Endothelial cell of umbilical vein (primary cell): ENCODE measurements around the gene TEF. TPM values are rescaled to one million over a fixed set of nuclear protein-coding genes. Genes with fewer than 3 reads are reported as not detected.

Experiments
- BruUV-seq: library from RNA; stranded (reverse); fragments of 400-500 nt; replicated peaks from 2 replicates; lab custom pipeline; 2021; lab: Mats Ljungman, UMichigan
- CTCF ChIA-PET: fragments of 300-600, 350-600 bp; sonication (Branson Sonifier 250); formaldehyde crosslinking; loops from one replicate; lab custom pipeline; 2021; ENCODE audit warnings: antibody characterized with exemption, inconsistent platforms; lab: Charles Lee
- POLR2A ChIA-PET: fragments of 300-600, 350-600 bp; sonication (Branson Sonifier 250); formaldehyde crosslinking; loops from one replicate; lab custom pipeline; 2021; ENCODE audit warnings: antibody characterized with exemption, inconsistent platforms; lab: Charles Lee
- DNase-seq: peaks from one replicate; pipeline ENCODE4 v3.0.0-alpha.2; 2011; ENCODE audit warnings: low read depth, low spot score
- FAIRE-seq: peaks from 2 replicates; lab custom pipeline; 2011; peaks lifted over from hg19 to GRCh38; lab: Jason Lieb, UNC
- H2AFZ ChIP-seq: 2 replicates; pipeline ENCODE4 v1.6.0; 2012; ENCODE audit warnings: low read depth, low read length, control low read depth, inconsistent platforms
- H3K27ac ChIP-seq: 2 replicates; pipeline ENCODE4 v1.5.1; 2011; ENCODE audit warnings: low read depth, mild to moderate bottlenecking, control low read depth, low read length, moderate library complexity; ENCODE audit not compliant: insufficient read depth
- H3K27me3 ChIP-seq, 2 experiments: 2 replicates each; pipeline versions ENCODE4 v1.6.0 to v1.6.1; 2011; ENCODE audit warnings: low read length in 2 of 2, mixed read lengths in 1 of 2; ENCODE audit not compliant: control insufficient read depth in 2 of 2, insufficient read depth in 2 of 2
- H3K36me3 ChIP-seq, 2 experiments: 2 replicates in 1 of 2; 3 replicates in 1 of 2; pipeline ENCODE4 v1.5.1; 2011; ENCODE audit warnings: low read length in 2 of 2, mild to moderate bottlenecking in 1 of 2, moderate library complexity in 1 of 2; ENCODE audit not compliant: control insufficient read depth in 2 of 2, insufficient read depth in 2 of 2; ENCODE audit errors: extremely low read depth in 1 of 2
- H3K4me1 ChIP-seq: 3 replicates; pipeline ENCODE4 v1.5.1; 2011; ENCODE audit warnings: mild to moderate bottlenecking, low read length; ENCODE audit not compliant: control insufficient read depth, insufficient read depth; ENCODE audit errors: extremely low read depth
- H3K4me2 ChIP-seq: 2 replicates; pipeline ENCODE4 v1.6.1; 2011; ENCODE audit warnings: low read length, control low read depth, mixed read lengths; ENCODE audit not compliant: insufficient read depth
- H3K4me3 ChIP-seq, 3 experiments: fragments of 200-600 bp in 1 of 3; sonication (generic), shearing (Covaris generic) in 1 of 3; replicated peaks in 1 of 3; 2 replicates each; pipeline ENCODE4 v1.5.1; 2011 to 2016; ENCODE audit warnings: control low read depth in 3 of 3, low read length in 3 of 3, mild to moderate bottlenecking in 2 of 3, inconsistent platforms in 1 of 3, low read depth in 1 of 3, moderate library complexity in 1 of 3; ENCODE audit not compliant: insufficient read depth in 1 of 3
- H3K79me2 ChIP-seq: 2 replicates; pipeline ENCODE4 v1.6.0; 2012; ENCODE audit warnings: low read length, inconsistent platforms; ENCODE audit not compliant: control insufficient read depth, insufficient read depth
- H3K9ac ChIP-seq: replicated peaks from 2 replicates; pipeline ENCODE3; 2011; ENCODE audit warnings: low read length, control low read depth; ENCODE audit not compliant: insufficient read depth; ENCODE audit errors: extremely low read depth
- H3K9me1 ChIP-seq: replicated peaks from 3 replicates; pipeline ENCODE4 v1.6.0; 2011; ENCODE audit warnings: mild to moderate bottlenecking, low read length; ENCODE audit not compliant: control insufficient read depth, insufficient read depth; ENCODE audit errors: extremely low read depth
- H3K9me3 ChIP-seq: replicated peaks from 2 replicates; pipeline ENCODE4 v1.5.1; 2012; ENCODE audit warnings: low read length, inconsistent platforms; ENCODE audit not compliant: control insufficient read depth, insufficient read depth
- H4K20me1 ChIP-seq: replicated peaks from 2 replicates; pipeline ENCODE3; 2011; ENCODE audit warnings: mild to moderate bottlenecking, low read length; ENCODE audit not compliant: control insufficient read depth, insufficient read depth; ENCODE audit errors: extremely low read depth
- CTCF ChIP-seq, 2 donors: IDR thresholded peaks; 1 replicate in 1 of 2; 2 replicates in 1 of 2; pipeline ENCODE4 v1.5.1; 2011; ENCODE audit warnings: low read length in 2 of 2, mild to moderate bottlenecking in 2 of 2, moderate library complexity in 2 of 2, control low read depth in 1 of 2, inconsistent platforms in 1 of 2, low read depth in 1 of 2; ENCODE audit not compliant: insufficient read depth in 1 of 2; ENCODE audit errors: extremely low read depth in 1 of 2
- EZH2 ChIP-seq: IDR thresholded peaks from 2 replicates; pipeline ENCODE4 v1.6.1; 2012; ENCODE audit warnings: borderline replicate concordance, low read depth, mild to moderate bottlenecking, moderate library complexity, low read length, inconsistent platforms; ENCODE audit not compliant: severe bottlenecking
- FOS ChIP-seq: IDR thresholded peaks from 2 replicates; pipeline ENCODE4 v1.6.1; 2011; ENCODE audit warnings: mild to moderate bottlenecking, low read length, moderate library complexity, borderline replicate concordance; ENCODE audit not compliant: insufficient read depth
- GATA2 ChIP-seq: IDR thresholded peaks from 2 replicates; pipeline ENCODE4 v1.7.0; 2011; ENCODE audit warnings: low read depth, mild to moderate bottlenecking, moderate library complexity, mixed read lengths, low read length; ENCODE audit not compliant: insufficient read length, insufficient read depth
- JUN ChIP-seq: IDR thresholded peaks from 2 replicates; pipeline ENCODE4 v1.6.1; 2011; ENCODE audit warnings: borderline replicate concordance, low read depth; ENCODE audit not compliant: insufficient read length, insufficient read depth
- MAX ChIP-seq: IDR thresholded peaks from 2 replicates; pipeline ENCODE4 v1.6.1; 2011; ENCODE audit not compliant: insufficient read depth, insufficient read length
- MYC ChIP-seq: IDR thresholded peaks from one replicate; pipeline ENCODE4 v1.6.1; 2011; ENCODE audit warnings: mild to moderate bottlenecking, low read depth, low read length
- POLR2A ChIP-seq: IDR thresholded peaks from 2 replicates; pipeline ENCODE4 v1.6.1; 2012; ENCODE audit warnings: low read depth, mild to moderate bottlenecking, control low read depth, low read length
- POLR2AphosphoS5 ChIP-seq: IDR thresholded peaks from 2 replicates; pipeline ENCODE4 v1.6.1; 2012; ENCODE audit warnings: low read depth, mild to moderate bottlenecking, control low read depth, low read length, moderate library complexity; ENCODE audit not compliant: insufficient read depth
- dilution Hi-C: fragments of 300-500 bp; cut with MboI; formaldehyde crosslinking; loops from one replicate; pipeline ENCODE4 v1.15.0; 2019; ENCODE audit warnings: low sequenced_read_pairs; ENCODE audit not compliant: extremely low pct_ligation_motif_present
- intact Hi-C: fragments of 100-400 bp; cut with micrococcal nuclease; formaldehyde crosslinking; loops from one replicate; pipeline ENCODE4 v1.10.0; 2022
- polyA plus RNA-seq, 4 experiments: library from polyadenylated mRNA; depleted of rRNA in 3 of 4; stranded (reverse) in 3 of 4; unstranded in 1 of 4; fragments of >200 nt; gene quantifications; 2 replicates each; pipeline versions ENCODE4 v1.2.1 to v1.2.3, GENCODE V29; 2011 to 2012; ENCODE audit warnings: missing spikeins in 1 of 4
- total RNA-seq: library from RNA; stranded (reverse); gene quantifications from 2 replicates; pipeline ENCODE4 v1.2.3, GENCODE V29; 2021

Gene TEF
- total and polyA plus RNA-seq, 2 donors (not counting 3 experiments of a cell fraction or from before 2014, with no cell fraction given), result 2.2 to 4.0 TPM

GRCh38 chr22:41406410-41406809 lies 24.7 kb downstream of the TEF start:
- TF ChIP-seq JUN, result no peak
- no peak for TF ChIP-seq FOS
- no peak for TF ChIP-seq EZH2
- TF ChIP-seq POLR2A, result no peak
- TF ChIP-seq GATA2, result no peak
- no peak for TF ChIP-seq MAX
- TF ChIP-seq POLR2AphosphoS5, result no peak
- TF ChIP-seq CTCF (IDR thresholded peaks at IDR 0.05; ENCODE audit: extremely low read depth in 1 of 2, insufficient read depth in 1 of 2, low read depth in 1 of 2, low read length in 2 of 2), result no peak
- no peak for TF ChIP-seq MYC
- Histone ChIP-seq H3K4me1 (no peaks in the 10 kb centered on the region), H3K4me3 (no peak overlapping the region), H3K79me2 (no peaks in the 10 kb centered on the region), H3K9ac (no peak overlapping the region), H3K9me3 (no peaks in the 10 kb centered on the region), H4K20me1 (no peaks in the 10 kb centered on the region), H3K36me3 (no peaks in the 10 kb centered on the region), H3K27ac (no peak overlapping the region), H3K9me1 (no peaks in the 10 kb centered on the region), H3K27me3 (no peaks in the 10 kb centered on the region), H3K4me2 (no peak overlapping the region), H2AFZ (no peak overlapping the region)
- dilution Hi-C loops, result no loop called here
- POLR2A ChIA-PET, result no interaction called here
- no TSS peak for BruUV-seq
- no peak for DNase-seq
- no peak for FAIRE-seq
- CTCF ChIA-PET, result interaction anchor here (2.7 to 7.9 kb wide), 2 partner anchors 110 to 120 kb away, joined by 11 to 251 read pairs; no protein-coding TSS in a partner anchor
- intact Hi-C loops, result no loop called here
